NCI-H1092 treated with DMSO at 0.1 percent for 48 hours (cell line): Measurements from ENCODE around the gene BTG1.

Source experiments
- DNase-seq: peaks from one replicate; lab custom pipeline; 2025; lab: John Stamatoyannopoulos, UW

The BTG1 gene

GRCh38 chr12:92133795-92134637 is 11.6 kb downstream of the BTG1 start:
- no peak for DNase-seq

GRCh38 chr12:92133171-92133570 is 12.5 kb downstream of the BTG1 start:
- DNase-seq = no peak

- DNase-seq = no peak
Observed at GRCh38 chr12:92132288-92132687, 13.4 kb downstream of the BTG1 start.

- DNase-seq = no peak
Observed at GRCh38 chr12:92130999-92131398, 14.6 kb downstream of the BTG1 start.

GRCh38 chr12:92129609-92130008 is 16.0 kb downstream of the BTG1 start:
- DNase-seq = no peak

- DNase-seq = no peak
Observed at GRCh38 chr12:92128612-92129011, 17.0 kb downstream of the BTG1 start.

GRCh38 chr12:92124689-92125029 is 21.0 kb downstream of the BTG1 start:
- DNase-seq = no peak

- no peak for DNase-seq
Observed at GRCh38 chr12:92123780-92124688, 21.6 kb downstream of the BTG1 start.

- no peak for DNase-seq
Observed at GRCh38 chr12:92122941-92123779, 22.5 kb downstream of the BTG1 start.

GRCh38 chr12:92121826-92122225 is 23.8 kb downstream of the BTG1 start:
- DNase-seq = no peak

GRCh38 chr12:92118826-92119536 is 26.7 kb downstream of the BTG1 start:
- no peak for DNase-seq

- no peak for DNase-seq
Observed at GRCh38 chr12:92114834-92115233, 30.8 kb downstream of the BTG1 start.

GRCh38 chr12:92111256-92111655 is 34.4 kb downstream of the BTG1 start:
- no peak for DNase-seq

GRCh38 chr12:92110083-92110640 is 35.5 kb downstream of the BTG1 start:
- DNase-seq = no peak

- no peak for DNase-seq
Observed at GRCh38 chr12:92109613-92110012, 36.0 kb downstream of the BTG1 start.

GRCh38 chr12:92108651-92109050 is 37.0 kb downstream of the BTG1 start:
- peak; percentile 48 for DNase-seq

GRCh38 chr12:92107621-92108131 is 38.0 kb downstream of the BTG1 start:
- peak; percentile 94 for DNase-seq

GRCh38 chr12:92107094-92107493 is 38.6 kb downstream of the BTG1 start:
- no peak for DNase-seq

GRCh38 chr12:92105676-92106075 is 40.0 kb downstream of the BTG1 start:
- no peak for DNase-seq

- no peak for DNase-seq
Observed at GRCh38 chr12:92105110-92105509, 40.5 kb downstream of the BTG1 start.

GRCh38 chr12:92102606-92103005 is 43.0 kb downstream of the BTG1 start:
- DNase-seq = no peak
